ENCODE results near the gene PCNT. TPM values are rescaled to one million over a fixed set of nuclear protein-coding genes. Genes with fewer than 3 reads are reported as not detected.

PCNT gene
- total RNA-seq, 3 donors from 2014 or later (not counting 1 experiment from before 2014, with no cell fraction given), result 83.6 to 94.9 (median 84.0) TPM

GRCh38 chr21:46428286-46428685 is 104.3 kb downstream of the PCNT start:
- 98% methylated on average over 23 of the region's 23 CpGs for WGBS (ENCODE audit: insufficient coverage)
- intact Hi-C loops (cut with micrococcal nuclease), result loop anchor here (5.0 kb wide), 1 partner anchor 106 kb away; the partner anchor contains the start of genes C21orf58 and PCNT
- Histone ChIP-seq H3K36me3 (ENCODE audit: control insufficient read depth, insufficient read depth, low read length) (peaks cover 40% of the 10 kb centered on the region), H3K27ac (ENCODE audit: low read length) (no peak overlapping the region), H3K9me3 (ENCODE audit: control insufficient read depth, insufficient read depth, low read length) (no peaks in the 10 kb centered on the region), H3K4me1 (ENCODE audit: control insufficient read depth, insufficient read depth, low read length) (peaks cover 33% of the 10 kb centered on the region), H3K4me3 (ENCODE audit: low read length) (no peak overlapping the region), H3K27me3 (ENCODE audit: control insufficient read depth, insufficient read depth, low read length) (no peaks in the 10 kb centered on the region)
- peaks cover 20 to 41% of the 10 kb centered on the region in 2 donors for H3K4me1 Mint-ChIP-seq
- no peak overlapping the region for H3K27ac Mint-ChIP-seq
- H3K36me3 Mint-ChIP-seq, result peaks cover 9% of the 10 kb centered on the region
- ATAC-seq (no peak), DNase-seq (no peak)
- TF ChIP-seq CTCF (IDR thresholded peaks at IDR 0.05), result no peak
- H3K27me3 Mint-ChIP-seq (ENCODE audit: low read depth in 2 of 2), result no peaks in the 10 kb centered on the region
- H3K4me3 Mint-ChIP-seq, result no peak overlapping the region
- H3K9me3 Mint-ChIP-seq, result no peaks in the 10 kb centered on the region

DNA sequence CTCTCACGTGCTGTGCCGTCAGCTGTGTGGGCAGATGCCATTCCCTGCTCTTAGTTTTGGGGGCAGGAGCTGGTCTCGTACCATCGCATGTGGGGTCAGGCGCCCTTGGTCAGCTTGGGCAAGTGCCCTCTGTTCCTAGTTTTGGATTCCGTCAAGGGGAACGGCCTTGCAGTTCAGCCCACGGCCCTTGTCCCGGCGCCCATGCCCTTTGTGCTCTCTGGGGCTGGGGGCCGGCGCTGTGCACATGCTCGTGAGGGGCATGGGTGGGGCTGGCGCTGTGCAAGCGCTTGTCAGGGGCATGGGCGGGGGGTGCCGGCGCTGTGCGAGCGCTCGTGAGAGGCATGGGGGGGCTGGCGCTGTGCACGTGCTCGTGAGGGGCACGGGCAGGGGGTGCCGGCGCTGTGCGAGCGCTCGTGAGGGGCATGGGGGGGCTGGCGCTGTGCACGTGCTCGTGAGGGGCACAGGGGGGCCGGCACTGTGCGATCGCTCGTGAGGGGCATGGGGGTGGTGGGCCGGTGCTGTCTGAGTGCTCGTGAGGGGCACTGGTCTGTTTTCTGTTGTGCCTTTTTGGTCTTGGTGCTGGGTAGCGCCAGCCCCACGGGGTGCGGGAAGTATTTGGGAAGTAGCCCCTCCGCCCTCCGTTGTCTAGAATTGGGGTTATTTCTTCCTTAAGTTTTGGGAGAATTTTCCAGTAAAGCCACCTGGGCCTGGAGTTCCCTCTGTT is 105.2 kb downstream of the PCNT start:
- peaks cover 40% of the 10 kb centered on the region for H3K36me3 ChIP-seq (ENCODE audit: control insufficient read depth, insufficient read depth, low read length)
- Mint-ChIP-seq H3K4me3 (no peak overlapping the region), H3K4me1 (peaks cover 15 to 36% of the 10 kb centered on the region in 2 donors), H3K9me3 (no peaks in the 10 kb centered on the region), H3K27me3 (ENCODE audit: low read depth in 2 of 2) (no peaks in the 10 kb centered on the region), H3K27ac (no peak overlapping the region), H3K36me3 (peaks cover 9% of the 10 kb centered on the region)
- H3K27me3 ChIP-seq (ENCODE audit: control insufficient read depth, insufficient read depth, low read length), result no peaks in the 10 kb centered on the region
- no peak overlapping the region for H3K27ac ChIP-seq (ENCODE audit: low read length)
- ATAC-seq (no peak), DNase-seq (no peak)
- TF ChIP-seq CTCF (IDR thresholded peaks at IDR 0.05), result no peak
- peaks cover 25% of the 10 kb centered on the region for H3K4me1 ChIP-seq (ENCODE audit: control insufficient read depth, insufficient read depth, low read length)
- intact Hi-C loops (cut with micrococcal nuclease), result loop anchor here (5.0 kb wide), 1 partner anchor 107 kb away; the partner anchor contains the start of genes C21orf58 and PCNT
- no peaks in the 10 kb centered on the region for H3K9me3 ChIP-seq (ENCODE audit: control insufficient read depth, insufficient read depth, low read length)
- 96% methylated on average over 44 of the region's 44 CpGs for WGBS (ENCODE audit: insufficient coverage)
- no peak overlapping the region for H3K4me3 ChIP-seq (ENCODE audit: low read length)

GRCh38 chr21:46429754-46430681 is 106.1 kb downstream of the PCNT start:
- DNase-seq, result no peak
- Mint-ChIP-seq H3K27me3 (ENCODE audit: low read depth in 2 of 2) (no peaks in the 10 kb centered on the region), H3K36me3 (peaks cover 9% of the 10 kb centered on the region), H3K27ac (no peak overlapping the region), H3K4me3 (no peak overlapping the region), H3K4me1 (peaks cover 8 to 27% of the 10 kb centered on the region in 2 donors), H3K9me3 (no peaks in the 10 kb centered on the region)
- ATAC-seq, result no peak
- H3K36me3 ChIP-seq (ENCODE audit: control insufficient read depth, insufficient read depth, low read length), result peaks cover 42% of the 10 kb centered on the region
- no peak for TF ChIP-seq CTCF (IDR thresholded peaks at IDR 0.05)
- no peaks in the 10 kb centered on the region for H3K27me3 ChIP-seq (ENCODE audit: control insufficient read depth, insufficient read depth, low read length)
- peaks cover 19% of the 10 kb centered on the region for H3K4me1 ChIP-seq (ENCODE audit: control insufficient read depth, insufficient read depth, low read length)
- no peak overlapping the region for H3K27ac ChIP-seq (ENCODE audit: low read length)
- 94% methylated on average over 31 of the region's 31 CpGs for WGBS (ENCODE audit: insufficient coverage)
- H3K4me3 ChIP-seq (ENCODE audit: low read length), result no peak overlapping the region
- intact Hi-C loops (cut with micrococcal nuclease), result loop anchor here (5.0 kb wide), 1 partner anchor 108 kb away; the partner anchor contains the start of genes C21orf58 and PCNT
- H3K9me3 ChIP-seq (ENCODE audit: control insufficient read depth, insufficient read depth, low read length), result no peaks in the 10 kb centered on the region

Measured in natural killer cell (primary cell).